T-helper 22 cell (primary cell): ENCODE measurements around the gene KRT76.

ENCODE experiments used
- DNase-seq: peaks from one replicate; pipeline ENCODE4 v3.0.0-alpha.2; 2020; ENCODE audit warnings: low read depth

The KRT76 gene

DNA sequence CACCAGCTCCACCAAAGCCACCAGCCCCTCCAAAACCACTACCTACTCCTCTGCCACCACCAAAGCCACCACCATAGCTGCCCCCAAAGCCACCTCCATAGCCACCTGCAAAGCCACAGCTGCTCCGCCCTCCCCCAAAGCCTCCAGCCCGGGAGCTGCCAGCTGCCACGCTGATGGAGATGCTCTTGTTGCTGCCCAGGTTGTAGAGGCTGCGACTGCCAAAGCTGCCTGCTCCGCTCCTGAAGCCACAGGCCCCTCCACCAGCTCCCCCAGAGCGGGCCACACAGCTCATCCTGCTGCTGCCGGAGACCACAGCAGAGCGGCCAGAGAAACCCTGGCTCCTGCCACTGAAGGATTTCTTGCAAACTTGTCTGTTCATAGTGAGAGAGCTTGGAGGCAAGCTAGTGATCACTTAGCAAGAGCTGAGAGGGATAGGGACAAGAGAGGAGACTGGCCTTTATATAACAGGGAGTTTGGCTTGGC lies at the start of gene KRT76:
Gene KRT76, minus strand, starts transcription at position 433 of the 483 bp plus-strand sequence. Its CDS starts 54 bp downstream, at position 379.
- DNase-seq, result no peak

DNA sequence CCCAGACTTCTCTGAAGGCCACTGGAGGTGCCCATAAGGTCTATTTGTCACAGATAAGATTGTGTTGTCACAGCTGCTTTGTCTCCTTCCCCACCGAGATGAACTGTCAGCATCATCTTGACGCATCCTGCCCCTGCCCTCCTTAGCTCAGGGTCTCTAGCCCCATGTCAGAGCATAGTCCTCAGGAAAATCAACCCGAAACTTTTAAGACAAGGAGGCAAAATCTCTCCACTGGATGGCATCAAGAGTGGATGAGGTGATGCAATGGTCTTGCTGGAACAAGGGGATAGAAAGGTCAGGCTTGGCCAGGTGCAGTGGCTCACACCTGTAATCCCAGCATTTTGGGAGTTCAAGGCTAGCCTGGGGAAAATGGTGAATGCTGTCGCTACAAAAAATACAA lies 48.8 kb upstream of the KRT76 start:
- DNase-seq, result no peak

DNA sequence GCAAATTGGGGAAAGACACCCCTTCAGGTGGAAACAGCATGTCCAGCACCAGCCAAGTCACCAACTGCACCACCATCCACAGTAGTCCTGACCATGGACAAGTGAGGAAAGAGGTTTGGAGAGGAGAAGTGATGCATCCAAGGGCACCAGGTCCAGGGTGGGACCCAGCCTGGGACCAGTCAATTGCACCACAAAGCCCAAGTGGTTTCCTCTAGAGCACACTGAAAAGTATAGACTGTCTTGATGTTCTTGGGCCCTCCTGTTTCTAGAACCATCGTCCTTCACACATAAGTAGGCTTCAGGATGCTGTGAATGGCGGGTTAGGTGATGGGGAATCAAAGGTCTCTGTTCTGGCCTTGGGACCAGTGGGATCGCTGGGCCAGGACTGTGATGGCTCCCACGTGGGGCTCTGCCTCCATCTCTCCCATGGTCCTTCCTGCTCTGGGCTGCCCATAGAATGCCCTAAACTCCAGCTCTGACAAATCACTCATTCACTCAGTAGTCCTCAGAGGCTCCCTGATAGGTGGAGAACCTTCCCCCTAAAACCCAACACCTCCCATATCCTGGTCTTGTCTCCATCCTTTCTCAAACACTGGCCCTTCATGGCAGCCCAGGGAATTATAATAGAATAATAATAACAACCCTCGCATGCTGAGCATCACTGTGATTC lies 47.7 kb upstream of the KRT76 start:
- no peak for DNase-seq

DNA sequence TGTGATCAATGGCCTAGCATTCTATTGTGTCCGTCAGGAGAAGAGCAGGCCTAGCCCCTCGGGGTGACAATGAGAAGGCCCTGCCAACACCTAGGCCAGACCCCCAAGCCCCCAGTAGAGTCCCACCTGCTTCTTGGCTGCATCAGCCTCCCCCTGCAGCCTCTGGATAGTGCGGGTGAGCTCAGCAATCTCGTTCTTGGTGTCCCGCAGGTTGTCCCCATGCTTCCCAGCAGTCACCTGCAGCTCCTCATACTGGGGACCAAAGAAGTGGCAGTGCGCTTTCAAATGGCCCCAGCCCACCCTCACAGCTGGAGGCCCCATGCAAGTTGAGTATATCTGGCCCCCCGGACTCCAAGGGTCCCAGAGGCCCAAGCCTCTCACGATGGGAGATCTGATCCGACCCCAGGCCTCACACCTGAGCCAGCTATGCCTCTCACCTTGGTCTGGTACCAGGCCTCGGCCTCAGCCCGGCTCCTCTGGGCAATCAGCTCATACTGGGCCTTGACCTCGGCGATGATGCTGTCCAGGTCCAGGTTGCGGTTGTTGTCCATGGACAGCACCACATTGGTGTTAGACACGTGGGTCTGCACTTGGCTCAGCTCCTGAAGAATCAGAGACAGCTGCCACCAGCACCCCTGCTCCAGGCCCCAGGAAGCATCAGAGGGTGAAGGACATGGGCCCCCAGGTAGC lies 46.8 kb upstream of the KRT76 start:
- no peak for DNase-seq

DNA sequence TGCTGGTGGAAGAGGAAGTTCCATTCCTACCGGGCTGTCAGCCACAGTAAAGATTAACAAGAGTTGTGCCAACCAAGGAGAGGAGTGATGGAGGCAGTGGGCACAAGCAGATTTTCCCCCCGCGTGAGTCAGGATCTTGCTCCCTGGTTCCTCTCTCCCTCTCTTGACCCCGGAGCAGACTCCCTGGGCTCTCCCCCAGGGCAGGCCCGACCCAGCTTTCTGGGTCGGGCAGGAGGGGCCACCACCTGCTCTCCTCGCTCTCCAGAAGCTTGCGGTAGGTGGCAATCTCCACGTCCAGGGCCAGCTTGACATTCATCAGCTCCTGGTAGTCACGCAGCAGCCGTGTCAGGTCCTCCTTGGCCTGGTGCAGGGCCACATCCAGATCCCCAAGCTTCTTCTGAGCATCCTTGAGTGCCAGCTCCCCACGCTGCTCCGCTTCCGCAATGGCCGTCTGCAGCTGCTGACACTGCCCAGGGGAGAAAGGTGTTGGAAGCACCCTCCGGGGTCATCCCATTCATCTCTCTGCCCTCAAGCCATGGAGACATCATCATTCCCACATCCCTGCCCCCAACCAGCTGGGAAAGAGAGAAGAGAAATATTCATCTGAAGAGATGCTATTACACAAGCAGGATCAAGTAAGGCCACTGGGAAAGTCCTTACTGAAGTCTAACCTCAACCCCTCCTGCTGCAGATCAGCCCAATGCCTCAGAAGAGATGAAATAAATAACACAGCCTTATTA lies 45.8 kb upstream of the KRT76 start:
- DNase-seq, result no peak

DNA sequence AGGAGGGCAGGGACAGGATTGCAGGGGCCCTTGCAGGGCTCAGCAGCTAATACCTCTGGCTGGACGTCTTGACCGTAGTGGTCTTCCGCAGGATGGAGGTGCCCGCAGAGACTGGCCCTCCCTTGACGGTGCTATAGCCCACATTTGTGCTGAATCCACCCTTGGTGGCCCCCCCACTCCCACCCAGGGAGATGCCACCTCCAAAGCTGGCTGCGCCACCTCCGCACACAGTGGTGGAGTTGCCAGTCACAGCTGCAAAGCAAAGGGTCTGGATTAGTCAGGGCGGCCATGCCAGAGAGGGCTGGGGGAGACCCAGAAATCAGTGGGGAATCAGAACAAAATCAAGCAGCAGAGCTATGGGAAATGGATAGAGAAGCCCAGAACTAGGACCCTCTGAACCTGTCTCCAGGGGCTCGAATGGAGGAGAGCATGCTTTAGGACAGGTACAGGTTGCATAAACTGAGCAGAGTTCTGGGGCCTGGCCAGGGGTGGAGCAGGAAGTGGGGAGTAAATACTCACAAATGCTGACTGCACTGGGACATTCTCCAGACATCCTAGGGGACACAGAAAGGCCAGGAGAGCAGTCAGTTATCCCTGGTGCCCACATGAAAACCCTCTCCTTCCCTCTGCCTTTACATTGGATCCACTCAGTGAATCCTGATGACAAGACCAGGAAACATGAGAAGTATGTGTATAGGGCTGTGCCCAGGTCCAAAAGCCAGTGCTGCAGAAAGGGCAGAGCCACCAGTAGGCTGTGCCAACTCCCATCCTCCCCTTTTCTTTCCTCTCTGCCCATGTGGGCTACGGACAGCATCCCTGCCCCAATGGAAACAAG lies 44.9 kb upstream of the KRT76 start:
- no peak for DNase-seq

DNA sequence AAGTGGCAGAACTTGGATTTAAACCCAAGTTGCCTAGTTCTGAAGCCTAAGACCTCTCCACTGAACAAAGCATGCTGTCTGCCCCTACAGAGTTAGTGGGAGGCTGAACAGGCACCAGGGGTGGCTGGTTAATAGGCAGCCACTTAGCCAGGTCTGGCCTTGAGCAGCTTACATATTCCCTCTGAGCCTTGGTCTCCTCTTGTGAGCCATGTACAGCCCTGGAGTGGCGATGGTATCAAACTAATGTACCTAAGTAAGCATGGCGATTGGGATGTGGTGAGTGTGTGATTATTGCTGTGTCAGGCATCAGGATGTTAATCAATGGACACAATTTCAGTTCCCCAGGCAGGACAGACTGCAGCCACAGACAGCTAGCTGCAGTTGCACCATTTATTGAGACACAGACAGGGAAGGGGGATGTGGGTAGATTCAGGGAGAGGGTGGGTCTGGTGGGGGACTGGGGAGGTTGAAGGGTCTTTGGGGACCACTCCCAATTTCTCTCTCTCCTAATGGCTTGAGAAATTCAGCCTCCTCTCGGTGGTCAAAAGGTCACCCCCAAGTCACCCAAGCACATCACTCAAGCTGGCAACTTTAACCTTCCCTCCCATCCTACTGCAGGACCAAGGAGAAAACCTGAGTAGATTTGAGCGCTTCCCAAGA lies 44.1 kb upstream of the KRT76 start:
- DNase-seq, result no peak

DNA sequence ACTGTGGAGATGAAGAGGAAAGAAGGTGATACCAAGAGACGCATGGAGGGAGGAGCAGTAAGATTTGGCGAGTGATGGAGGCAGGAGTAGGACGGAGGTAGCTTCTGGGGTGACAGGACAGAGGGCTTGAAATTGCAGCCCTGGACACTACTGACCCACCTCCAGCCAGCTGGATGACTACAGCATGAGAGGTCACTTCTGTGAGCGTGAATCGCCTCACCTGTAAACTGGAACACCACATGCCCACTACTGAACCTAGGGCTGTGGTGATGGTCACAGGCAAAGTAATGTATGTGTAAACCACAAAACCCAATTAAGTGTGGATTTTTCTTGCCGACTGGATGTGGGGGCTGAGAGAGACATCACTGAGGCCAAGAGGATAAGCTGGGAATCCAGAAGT lies 43.4 kb upstream of the KRT76 start:
- DNase-seq, result no peak

- no peak for DNase-seq
These were observed 42.8 kb upstream of the KRT76 start for GRCh38 chr12:52819731-52820510.

DNA sequence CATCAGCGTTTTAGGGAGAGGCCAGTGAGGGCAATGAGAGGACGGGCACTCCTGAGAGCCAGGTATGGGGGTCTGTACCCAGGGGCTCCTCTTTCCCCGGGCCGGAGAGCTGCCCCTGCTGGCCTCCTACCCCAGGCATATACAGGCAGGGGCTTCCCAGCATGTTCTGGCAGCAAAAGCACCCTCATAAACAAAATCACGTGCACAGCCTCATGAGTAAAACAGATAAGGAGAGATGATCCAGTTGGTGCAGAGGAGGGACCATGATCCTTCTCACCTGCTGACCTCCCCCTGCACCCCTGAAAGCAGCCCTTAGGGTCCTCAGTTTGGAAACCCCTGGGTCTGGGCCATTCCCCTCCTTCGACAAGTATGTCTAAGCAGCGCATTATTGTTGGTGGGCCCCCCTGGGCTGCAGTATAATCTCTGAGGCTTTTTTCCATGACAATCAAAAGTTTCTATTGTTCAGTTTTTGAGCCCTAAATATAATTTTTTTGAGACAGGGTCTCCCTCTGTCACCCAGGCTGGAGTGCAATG lies 41.8 kb upstream of the KRT76 start:
- DNase-seq, result no peak

GRCh38 chr12:52818388-52818787 lies 41.2 kb upstream of the KRT76 start:
- no peak for DNase-seq

DNA sequence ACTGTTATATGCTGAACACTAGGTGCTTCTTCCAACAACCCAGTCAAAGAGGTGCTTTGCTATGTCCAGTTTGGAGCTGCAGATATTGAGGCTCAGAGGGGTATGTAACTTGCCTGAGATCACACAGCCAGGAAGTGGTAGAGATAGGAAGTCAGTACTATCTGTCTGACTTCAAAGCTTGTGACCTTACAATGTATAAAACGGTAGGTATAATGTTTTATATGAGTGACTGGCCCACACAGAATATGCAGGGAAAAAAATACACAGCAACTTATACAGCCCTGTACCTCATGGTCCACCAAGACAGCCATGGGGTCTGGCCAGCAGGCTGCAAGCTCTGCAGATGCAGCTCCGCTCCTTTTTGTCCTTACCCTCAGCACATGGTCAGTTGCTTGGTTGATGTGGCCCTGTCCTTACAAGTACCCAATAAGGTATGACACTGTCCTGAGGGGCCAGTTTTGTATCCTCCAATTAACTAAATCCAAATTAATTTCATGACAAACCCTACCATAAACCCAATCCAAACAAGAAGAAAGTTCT lies 40.6 kb upstream of the KRT76 start:
- DNase-seq, result no peak

- no peak for DNase-seq
These were observed 40.0 kb upstream of the KRT76 start for GRCh38 chr12:52817003-52817698.

DNA sequence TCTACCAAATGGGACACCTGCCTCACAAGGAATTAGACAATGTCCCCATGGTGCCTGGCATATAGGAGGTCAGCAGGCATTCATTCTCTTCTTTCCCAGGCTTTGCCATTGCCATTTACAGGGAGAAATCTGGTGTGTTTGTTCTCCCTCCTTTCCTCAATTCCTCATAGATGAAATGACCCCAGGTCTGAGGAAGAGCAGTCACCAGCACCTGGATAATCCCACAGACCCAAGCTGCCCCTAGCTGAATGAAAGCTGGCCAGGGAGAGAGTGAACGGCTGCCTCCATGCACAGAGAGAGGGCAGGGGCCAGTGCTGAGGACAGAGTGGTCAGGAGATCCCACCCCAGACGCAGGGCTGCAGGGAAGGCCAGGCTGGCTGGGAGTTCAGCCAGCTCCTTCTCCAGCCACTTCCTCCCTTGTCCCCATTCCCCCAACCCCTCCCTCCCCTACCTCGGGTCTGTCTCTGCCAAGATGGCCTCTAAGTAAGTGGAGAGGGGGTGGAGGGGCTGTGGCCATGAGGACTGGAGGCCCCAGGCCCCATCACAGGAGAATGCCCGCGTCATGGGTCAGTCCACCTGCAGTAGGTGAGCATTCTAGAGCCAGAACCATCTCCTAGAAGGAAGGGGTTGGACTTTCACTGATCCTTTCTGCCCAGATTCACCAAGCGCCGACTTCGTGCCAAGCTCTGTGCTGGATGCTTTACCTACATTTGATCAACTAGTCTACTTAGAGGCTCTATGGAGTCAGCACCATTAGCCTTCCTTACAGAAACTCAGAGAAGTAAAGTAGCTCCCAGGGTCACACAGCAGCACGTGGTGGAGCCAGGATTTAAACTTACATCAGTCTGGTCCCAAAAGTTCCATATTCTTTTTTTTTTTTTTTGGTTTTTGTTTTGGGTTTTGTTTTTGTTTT lies 38.8 kb upstream of the KRT76 start:
- no peak for DNase-seq

DNA sequence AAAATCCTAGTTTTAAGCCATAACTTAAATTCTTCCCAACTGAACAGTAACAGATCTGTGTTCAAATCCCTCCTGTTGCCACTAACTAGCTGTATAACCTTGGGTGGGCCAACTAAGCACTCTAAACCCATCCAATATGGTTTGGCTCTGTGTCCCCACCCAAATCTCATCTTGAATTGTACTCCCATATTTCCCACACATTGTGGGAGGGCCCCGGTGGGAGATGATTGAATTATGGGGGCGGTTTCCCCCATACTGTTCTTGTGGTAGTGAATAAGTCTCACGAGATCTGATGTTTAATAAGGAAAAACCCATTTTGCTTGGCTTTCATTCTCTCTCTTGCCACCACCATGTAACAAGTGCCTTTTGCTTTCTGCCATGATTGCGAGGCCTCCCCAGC lies 38.0 kb upstream of the KRT76 start:
- DNase-seq, result no peak

DNA sequence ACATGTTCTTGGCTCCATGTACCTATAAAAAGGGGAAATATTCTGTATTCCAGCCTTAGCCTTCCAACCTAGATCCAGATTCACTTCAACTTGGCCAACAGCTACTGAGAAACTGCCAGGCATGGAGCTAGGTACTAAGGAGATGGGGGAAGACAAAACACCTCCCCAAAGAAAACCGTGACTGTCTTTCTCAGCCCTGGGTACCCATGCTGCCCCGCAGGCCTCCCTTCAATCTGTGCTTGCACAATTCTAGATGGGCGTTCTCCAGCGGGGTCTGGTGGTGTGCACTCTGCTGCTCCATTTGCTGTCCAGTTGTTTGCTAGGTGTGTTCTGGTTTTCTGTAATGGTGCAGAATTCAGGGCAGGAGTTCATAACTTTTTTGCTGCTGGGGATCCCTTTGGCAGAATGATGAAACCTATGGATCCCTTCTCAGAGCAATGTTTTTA lies 37.6 kb upstream of the KRT76 start:
- DNase-seq, result no peak

DNA sequence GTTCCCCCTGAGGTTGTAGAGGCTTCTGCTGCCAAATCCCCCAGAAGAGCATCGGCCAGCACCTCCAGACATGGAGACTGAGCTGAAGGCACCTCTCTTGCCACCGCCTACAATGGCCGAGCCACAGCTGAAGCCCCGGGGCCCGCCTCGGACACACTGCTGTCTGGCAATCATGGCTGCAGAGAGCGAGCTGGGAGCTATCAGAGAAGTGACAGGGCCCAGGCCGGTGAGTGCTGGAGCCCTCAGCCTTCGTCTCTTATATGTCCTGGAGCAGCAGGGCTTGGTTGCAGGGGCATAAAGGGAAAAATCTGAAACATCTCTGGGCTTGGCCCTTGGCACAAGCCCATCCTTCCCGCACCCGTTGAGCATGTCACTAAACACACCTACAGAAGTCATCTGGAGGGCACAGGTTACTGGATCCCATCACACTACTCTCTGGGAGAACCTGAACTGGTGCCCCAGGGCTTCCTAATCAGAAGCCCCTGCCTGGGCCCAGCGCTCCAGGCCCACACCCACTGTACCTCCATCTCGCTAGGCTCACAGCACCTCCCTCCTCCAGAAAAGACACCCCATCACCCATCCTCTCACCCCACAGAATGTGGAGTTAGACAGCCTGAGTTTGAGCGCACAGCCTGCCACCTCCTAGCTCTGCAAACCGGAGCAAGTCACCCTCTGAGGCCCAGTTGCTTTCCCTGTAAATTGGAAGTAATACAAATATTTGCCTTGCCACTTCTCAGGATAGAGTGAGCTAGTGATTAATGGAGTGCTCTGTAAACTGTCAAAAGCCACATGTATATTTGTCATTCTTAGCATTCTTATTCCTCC lies 37.0 kb upstream of the KRT76 start, which contains the start of gene KRT4:
Gene KRT4, minus strand, starts transcription at position 232 of the 825 bp plus-strand sequence. Its CDS starts 58 bp downstream, at position 174.
- DNase-seq, result no peak
